ENCODE results near the gene FBLN1.

The FBLN1 gene

DNA sequence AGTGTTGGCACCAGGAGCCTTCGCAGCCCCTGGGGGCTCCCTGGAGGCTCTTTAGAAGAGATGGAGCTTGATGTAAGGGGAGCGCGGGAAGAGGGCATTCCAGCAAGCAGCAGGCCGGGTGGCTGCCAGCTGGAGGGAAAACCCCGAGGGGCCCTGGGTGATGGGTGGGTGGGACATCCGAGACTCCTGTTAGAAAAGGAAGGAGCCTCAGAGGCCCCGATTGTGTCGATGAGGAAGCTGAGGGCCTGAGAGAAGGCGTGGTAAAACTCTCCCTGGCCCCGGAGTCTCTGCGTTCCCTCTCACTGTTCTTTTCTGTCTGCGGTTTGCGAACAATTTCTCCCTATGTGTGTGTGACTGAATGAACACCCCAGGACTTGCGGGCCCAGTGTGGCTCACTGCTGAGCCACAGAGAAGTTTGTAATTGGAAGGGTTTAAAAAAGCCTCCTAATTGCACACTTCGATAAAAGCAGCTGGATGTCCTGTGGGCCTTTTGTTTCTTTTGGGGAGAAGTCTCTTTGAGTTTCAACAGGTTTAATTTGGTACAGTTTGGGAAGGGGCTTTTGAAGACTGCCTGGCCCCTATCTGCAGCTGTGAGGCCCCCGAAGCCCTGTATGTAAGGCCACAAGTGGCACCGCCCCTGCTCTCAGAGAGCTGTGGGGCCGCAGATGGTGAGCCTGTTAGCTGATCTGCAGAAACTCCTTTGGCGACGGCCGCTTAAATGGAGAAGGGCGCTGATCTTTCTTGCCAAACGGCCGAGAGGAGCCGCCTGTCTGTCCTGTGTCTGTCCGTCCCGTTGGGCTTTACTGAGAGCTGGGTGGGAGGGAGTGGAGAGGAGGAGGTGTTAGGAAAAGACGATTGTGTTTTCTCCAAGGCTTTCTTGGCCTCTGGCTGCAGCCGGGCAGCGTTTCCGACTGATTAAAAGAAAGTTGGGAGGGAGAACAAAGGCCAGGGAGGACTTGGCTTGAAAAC is 2.0 kb downstream of the FBLN1 start:
- no peak for DNase-seq

DNA sequence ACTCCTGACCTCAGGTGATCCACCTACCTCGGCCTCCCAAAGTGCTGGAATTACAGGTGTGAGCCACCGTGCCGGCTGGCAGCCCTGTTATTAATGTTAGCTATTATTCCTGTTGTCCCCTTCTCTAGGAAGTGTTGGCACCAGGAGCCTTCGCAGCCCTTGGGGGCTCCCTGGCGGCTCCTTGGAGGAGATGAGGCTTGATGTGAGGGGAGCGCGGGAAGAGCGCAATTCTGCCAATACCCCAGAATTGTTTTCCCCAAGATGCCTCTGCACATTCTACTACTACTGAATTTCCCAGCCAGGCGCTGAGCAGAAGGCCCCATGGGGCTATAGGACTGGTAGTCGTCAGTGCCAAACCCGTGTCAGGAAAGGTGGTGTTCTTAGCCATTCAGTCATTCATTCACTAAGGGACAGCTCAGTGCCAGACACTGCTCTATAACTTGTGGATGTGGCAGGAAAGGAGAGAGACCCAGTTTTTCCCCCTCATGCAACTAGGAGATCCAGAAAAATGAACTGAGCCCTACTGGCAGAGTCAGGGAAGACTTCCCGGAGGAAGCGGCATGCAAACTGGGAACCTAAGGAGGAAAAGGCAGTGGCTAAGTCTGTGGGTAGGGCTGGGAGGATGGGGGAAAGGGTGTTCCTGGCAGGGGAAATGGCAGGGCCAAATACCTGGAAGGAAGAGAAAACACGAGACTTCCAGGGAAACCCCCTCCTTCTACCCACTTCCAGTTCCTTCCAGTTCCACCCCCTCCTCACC is 3.5 kb downstream of the FBLN1 start:
- no peak for DNase-seq

DNA sequence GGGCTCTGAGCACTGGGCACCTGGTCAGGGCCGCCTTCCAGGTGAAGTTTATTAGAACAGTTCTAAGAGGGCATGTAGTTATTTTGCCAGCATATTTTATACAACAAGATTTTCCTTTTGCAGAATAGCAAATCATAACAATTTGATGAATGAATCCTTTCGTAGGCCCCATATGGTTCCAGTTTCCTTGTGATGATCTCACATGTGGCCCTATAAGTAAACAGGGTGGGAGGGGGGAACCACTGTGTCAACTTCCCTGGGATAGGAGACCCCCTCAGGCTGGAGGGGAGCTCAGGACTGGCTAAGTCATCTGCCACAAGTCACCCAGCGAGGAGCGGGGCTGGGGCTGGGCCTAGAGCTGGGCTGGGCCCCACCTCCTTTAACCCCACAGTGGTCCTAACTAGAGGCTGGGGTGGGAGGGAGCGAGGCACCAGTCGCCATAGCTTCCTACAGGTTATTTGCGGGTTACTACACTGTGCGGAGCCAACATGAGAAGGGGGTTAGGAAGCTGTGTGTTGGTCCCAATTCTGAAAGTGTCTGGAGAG is 4.2 kb downstream of the FBLN1 start:
- no peak for DNase-seq

DNA sequence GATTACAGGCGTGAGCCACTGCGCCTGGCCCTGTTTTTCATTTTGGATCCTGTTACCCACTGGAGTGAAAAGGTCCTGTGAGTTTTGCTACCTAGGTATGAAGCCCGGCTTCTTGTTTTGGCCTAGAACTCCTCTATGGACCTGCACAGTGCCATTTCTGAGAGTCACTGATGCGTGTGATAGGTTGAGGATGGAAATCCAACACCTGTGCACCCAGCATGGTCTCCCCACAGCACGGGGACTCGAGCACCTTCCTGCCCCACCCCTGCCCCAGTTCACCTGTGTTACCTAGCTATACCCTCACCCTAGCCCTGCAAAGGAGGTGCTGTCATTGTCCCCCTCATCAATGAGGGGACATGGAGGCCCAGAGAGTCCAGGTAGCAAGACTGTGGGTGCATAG is 5.1 kb downstream of the FBLN1 start:
- DNase-seq, result no peak

DNA sequence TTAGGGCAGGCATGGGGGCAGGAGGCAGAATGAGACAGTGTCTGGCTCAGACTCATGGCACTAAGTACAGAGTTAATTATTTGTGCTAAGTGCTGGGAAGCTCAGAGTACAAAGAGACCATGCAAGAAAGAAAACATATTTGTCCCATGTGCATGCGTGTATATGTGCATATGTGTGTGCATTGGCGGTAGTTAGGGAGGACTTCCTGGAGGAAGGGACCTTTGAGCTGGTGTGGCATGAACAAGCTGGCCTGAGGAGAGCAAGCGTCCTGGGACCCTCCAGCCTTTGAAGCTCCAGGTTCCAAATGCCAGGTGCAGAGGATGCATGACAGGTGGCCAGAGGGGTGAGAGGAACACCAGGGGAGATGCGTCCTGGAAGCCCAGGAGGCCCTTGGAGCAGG is 6.1 kb downstream of the FBLN1 start:
- no peak for DNase-seq

DNA sequence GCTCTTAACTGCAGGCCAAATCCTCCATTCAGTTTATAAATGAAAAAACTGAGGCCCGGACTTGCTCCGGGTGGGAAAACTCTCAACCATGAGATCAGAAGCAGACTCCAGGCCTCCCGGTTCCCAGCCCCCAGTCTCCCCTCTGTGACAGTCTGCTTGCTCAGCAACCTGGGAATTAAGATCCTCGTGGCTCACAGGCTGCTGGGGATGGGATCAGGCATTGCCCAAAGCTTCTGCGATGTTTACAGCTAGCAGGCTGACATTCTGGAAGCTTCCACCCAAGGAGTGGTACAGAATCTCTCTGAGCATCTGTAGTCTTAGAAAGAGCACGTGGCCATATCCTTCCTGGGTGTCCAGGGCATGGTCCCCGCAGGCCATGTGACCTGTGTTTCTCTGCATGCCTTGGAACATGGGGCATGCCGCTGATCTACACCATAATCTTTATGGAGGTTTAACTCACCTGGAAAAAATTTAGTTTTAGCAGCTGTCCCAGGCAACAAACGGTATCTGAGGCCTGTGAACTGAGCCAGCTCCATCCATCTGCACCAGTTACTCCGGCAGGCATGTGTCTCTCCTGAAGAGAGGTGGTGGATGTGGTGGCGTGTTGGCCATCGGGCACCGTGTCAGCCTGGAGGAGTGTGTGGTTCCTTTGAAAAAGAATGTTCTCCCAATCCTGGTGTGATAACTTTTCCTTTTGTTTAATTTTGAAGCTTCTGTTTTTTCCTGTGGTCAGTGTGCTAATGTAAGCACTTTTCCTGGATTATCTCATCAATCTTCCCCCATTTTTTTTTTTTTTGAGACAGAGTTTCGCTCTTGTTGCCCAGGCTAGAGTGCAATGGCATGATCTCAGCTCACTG is 7.9 kb downstream of the FBLN1 start:
- no peak for DNase-seq

DNA sequence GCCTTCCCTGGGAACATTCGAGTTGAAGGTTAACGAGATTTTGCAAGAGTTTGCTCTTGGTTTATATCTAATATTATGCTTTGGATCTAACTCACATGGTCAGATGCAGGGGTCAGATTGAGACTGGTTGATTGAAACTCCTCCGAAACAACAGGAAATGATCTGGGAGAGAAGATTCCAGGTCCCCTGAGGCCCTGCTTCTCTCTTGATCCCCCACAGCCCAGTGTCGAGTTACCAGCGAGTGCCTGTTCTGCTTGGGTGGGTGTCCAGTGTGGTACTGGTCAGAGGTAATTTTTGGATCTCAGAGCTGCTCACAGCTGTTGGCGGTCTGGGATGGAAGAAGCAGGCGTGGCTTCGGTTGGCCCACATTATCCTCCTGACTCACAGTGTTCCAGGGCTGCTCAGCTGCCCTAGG is 9.2 kb downstream of the FBLN1 start:
- DNase-seq, result no peak

DNA sequence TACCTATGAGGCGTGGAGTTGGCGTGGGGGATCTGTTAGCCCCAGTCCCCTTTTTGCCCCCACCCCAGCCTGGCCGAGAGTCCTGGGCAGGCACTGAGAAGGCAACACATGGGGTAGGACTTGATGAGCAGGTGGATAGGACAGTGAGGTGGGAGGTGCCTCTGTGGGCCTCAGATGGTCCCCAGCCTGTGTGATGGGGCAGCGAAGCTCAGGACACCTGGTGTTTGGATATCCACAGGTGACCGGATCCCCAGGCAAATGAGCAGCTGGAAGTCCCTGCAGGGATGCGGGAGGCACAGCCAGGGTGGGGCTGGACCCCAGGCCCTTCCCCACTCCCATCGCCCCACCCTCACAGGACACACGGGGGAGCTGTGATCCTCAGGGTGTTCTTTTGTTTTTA is 9.7 kb downstream of the FBLN1 start:
- DNase-seq, result no peak

DNA sequence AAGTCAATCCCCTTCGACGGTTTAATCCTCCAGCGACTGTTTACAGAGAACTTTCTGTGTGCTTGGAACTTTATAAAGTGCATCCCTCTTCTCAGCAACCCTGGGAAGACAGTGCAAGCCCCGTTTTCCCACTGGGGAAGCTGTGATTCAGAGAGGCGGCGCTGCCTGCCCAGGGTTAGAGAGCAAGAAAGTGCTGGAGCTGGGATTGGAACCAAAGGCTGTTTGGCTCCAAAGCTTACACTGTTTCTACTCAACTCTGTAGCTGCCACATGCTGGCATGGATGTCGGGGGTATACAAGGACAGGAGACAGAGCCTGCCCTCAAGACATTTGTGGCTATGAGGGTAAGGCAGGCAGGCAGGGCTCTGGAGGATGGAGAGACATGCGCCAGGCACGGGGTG is 13.0 kb downstream of the FBLN1 start:
- no peak for DNase-seq

DNA sequence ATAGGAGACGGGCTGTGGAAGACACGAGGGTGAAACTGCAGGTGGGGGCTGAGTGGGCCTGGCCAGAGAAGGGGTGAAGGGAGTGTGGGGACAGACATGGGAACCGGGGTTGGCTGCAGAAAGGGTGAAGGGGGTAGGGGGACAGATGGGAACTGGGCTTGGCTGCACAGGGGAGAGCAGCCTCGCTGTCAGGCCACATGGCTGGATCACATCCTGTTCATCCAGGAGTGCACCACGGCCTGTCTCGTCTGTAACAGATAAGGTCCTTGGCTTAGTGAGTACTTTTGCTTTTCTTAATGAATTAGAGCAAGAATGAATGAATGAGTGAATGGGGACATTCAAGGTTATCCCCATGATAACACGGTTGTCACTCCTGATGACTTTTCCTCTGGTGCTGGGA is 13.5 kb downstream of the FBLN1 start:
- no peak for DNase-seq

DNA sequence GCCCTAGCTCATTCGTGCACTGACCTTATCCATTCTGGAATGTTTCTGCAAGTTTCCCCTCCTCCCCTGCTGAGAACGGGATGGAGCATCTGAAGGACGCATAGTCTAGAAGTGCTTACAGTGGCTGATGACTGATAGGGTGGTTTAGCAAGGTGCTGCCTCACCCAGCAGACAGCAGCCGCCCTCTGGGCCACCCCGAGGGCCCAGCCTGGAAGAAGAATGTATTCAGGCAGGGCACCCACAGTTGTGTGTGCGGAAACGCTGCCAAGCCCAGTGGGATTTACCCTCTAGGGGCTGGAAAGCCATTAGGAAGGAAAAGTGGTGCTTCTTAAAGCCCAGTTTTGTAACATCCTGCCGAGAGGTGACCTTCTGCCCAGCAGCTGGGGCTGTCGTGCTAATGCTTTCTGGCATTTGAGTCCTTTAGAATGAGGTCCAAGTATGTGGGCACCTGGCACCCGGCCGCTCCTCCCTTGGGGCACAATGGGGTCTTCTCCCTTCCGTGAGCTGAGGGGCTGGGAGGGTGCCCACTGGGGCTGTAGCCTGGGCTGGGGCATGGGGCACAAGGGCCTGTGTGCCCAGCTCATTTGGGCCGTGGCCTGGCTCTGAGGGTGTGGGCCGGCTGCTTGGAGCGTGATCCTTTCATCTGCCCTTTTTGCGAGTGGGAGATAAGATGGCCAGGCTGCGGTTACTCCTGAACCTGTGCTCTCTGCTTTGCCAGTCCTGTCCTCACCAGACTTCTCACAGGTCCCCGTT is 14.4 kb downstream of the FBLN1 start:
- no peak for DNase-seq

DNA sequence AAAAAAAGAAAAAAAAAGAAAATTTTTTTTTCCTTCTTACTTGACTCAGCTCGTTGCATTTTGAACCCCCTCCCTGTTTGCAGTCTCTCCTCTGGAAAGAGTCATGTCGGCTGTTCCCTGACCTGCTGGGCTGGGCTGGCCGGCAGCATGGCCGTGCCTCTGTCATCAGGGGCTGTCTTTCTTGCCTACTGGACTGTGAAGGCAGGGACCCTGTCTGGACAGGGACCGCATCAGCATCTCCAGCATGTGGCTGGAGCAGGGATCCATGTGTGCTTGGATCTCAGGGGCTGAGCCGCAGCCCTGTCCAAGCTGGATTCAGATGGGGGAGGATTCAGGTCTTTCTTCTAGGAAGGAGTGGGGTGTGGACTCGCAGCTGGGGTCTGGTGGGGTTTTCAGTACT is 15.5 kb downstream of the FBLN1 start:
- DNase-seq, result no peak

DNA sequence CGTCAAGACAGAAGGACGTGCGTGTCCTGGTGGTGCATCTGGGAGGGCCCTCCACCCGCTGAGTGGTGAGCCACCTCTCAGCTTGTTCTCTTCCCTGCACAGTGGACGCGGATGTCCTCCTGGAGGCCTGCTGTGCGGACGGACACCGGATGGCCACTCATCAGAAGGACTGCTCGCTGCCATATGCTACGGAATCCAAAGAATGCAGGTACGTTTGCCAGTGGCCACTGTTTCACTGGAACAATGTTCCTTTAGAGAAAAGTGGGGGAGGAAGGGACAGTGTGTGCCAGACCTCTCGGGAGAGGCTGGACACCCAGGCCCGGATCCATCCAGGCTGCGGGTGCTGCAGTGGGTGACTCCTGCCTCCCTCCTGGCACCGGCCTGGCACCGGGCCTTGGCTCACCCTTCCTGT is 15.9 kb downstream of the FBLN1 start:
- DNase-seq, result no peak

DNA sequence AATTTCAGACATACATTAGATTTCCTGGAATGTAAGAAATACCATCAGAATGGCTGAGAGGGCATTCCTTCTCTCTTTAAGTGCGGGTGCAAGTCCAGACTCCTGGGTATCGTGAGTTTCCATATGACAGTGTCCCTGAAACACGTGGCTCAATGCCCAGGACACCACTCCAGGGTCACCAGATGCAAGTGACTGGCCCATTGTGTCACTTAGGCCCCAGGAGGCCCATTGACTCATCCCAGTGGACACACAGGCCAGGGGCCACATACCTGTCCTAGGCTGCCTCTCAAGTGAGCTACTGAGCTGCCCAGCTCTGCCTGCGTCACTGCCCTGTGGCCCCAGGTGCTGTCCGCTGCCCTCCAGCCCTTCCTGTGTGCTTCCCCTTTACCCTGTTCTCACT is 18.5 kb downstream of the FBLN1 start:
- DNase-seq, result no peak

DNA sequence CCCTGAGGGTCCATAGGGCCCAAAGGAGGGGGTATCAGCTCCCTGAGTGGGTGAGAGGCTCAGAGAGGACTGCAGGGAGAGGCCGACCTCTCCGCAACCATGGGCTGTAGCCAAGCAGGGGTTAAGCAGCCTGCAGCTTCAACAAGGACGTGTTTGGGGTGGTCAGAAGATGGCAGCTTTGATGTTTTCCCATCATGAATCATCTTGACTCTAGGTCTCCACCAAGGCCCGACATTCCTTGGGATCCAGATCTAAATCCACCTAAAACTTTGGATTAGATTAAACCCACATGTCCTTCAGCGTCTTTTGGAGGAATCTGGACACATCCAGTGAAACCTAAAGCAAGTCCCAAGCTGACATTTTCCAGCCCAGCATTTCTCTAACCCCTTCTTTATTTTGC is 19.8 kb downstream of the FBLN1 start:
- DNase-seq, result no peak

DNA sequence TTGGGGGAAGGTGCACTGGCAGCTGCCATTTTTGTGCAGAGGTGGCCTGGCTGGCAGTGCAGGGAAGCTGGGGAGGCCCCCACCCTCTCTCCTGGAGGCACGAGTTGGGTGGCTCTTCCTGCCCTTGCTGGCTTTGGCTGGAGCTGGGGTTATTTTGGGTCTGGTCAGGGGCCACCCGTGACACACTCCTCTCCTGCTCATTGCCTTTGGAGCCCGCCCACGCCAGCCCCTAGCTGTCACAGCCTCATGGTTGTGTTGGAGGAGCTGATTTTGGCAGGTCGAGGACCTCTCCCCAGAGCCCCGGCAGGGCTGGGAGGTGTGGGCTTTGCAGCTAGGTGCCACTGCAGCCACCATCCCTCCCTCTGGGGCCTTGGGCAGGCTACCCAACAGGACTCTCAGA is 21.5 kb downstream of the FBLN1 start:
- no peak for DNase-seq

DNA sequence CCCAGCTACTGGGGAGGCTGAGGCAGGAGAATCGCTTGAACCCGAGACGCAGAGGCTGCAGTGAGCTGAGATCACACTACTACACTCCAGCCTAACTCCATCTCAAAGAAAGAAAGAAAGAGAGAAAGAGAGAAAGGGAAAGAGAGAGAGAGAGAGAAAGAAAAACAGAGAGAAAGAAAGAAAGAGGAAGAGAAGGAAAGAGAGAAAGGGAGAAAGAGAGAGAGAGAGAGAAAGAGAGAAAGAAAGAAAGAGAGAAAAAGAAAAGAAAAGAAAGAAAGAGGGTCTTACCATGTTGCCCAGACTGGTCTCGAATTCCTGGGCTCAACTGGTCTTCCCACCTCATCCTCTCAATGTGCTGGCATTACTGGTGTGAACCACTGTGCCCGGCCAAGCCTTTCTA is 22.3 kb downstream of the FBLN1 start:
- DNase-seq, result no peak

DNA sequence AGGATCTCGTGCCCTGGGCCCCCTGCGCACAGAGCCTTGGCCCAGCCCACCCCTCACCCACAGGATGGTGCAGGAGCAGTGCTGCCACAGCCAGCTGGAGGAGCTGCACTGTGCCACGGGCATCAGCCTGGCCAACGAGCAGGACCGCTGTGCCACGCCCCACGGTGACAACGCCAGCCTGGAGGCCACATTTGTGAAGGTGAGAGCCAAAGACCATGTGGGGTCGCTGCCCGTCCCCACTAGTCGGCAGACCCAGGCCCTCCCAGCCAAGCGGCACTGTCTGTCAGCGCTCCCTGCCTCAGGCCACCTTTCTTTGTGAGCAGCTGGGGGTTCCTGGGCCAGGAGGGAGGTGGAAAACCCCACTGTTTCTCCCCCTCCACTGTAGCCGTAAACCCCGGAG is 22.8 kb downstream of the FBLN1 start:
- DNase-seq, result no peak

DNA sequence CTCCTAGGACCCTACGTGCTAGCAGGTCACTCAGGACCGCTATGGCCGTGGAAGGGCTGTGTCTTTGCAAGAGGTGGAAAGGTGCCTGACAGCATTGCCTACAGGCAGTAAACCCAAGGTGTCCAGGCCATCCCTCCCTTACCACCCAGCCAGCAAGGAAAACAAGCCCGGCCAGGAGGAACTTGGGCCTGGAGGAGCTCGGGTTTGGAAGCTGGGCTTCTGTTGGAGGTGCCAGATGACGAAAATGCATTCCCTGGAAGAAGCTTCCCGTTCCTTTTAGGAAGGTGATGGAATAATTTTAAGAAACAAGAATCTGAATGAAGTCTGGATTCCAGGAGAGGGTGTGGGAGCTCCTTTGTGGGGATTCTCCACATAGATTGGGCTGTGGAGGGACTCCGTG is 23.6 kb downstream of the FBLN1 start:
- DNase-seq, result no peak

DNA sequence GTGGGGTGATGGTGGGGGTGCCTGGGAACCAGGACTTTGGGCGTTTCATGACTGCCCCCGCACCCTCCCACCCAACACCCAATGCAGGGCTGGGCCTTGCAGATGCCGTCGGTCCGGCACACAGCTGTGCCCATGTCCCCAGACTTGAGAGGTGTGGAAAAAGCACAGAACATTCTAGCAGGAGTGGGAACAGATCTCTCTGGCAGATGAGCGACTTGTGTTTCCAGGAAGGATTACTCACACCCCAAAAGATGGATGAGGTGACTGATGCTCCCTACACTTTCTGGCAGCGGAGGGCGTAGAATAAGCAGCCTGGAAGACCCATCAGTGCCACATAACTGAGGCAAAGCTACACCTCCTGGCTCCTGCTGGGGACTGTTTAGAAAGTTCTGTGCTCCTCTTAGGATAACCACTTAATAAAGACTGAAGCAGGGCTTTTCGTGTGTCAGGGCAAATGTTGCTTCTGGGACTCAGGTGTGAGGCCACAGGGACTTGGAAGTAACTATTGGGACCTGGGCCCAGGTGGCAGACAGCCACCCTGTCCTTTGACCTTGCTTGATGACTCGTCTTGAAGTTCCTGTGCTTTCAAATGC is 24.2 kb downstream of the FBLN1 start:
- DNase-seq, result no peak

DNA sequence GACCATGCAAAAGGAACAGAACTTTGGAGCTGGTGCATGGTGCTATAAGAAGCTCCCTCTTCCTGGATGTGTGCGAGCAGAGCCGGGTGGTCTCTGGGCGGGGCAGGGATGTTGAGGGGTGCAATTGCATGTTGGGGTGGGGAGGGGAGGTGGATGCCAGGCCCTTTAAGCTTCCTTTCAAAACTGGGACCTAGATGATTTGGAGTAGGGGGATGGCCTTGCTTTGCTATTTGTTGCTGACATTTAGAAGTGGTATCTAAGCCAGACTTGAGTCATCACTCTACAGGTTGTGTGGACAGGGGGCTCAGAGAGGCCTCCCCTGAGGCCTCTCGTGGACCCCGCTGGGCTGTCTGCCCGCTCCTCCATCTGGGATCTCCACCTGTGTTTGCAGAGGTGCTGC is 24.8 kb downstream of the FBLN1 start:
- no peak for DNase-seq

DNA sequence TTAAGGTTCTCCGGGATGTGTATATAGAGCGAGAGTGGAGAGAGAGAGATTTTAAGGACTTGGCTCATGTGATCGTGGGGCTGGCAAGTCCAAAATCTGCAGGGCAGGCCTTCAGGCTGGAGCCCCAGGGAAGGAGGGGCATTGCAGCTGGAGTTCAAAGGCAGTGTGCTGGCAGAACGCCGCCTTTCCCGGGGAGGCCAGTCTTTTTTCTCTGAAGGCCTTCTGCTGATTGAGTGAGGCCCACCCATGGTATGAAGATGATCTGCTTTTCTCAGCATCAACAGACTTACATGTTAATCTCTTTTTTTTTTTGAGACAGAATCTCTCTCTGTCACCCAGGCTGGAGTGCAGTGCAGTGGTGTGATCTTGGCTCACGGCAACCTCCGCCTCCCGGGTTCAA is 25.4 kb downstream of the FBLN1 start:
- no peak for DNase-seq
